ENCODE results near the gene PAQR7. TPM values are rescaled to one million over a fixed set of nuclear protein-coding genes. Genes with fewer than 3 reads are reported as not detected.
A peak's percentile ranks its signal among the peaks of the same experiment; 100 is the strongest.

Gene PAQR7
- total RNA-seq, 1 donor from 2014 or later, result 10.8 TPM

DNA sequence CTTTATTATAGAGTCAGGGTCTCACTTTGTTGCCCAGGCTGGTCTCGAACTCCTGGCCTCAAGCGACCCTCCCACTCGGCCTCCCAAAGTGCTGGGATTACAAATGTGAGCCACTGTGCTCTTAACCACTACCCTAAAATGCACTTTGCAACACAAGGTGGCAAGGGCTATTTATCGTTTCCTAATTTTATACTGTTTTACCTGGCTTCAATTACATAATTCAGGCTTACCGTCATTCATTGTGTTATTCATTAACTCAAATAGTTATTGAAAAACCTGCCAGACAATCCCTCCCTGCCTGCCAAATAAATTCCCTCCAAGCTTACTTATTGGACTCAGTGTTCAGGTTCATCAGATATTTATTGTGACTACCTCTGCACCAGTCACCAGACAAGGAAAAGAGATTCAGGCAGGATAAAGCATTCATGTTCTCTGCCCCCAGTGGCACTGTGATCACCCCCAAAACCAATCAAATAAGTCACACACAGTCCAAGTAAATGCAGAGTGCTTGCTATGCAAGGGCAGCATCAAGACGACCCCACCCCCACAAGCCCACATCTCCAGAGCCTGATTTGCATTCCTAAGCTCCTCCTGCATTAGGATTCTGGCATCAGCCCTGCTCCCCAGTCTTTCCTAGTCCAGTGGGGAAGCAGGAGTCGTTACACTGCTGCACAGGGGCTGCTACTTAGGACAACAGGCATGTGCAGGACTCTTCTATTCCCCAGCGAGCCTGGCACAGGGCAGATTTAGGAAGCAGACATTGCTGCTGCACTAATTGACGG lies 8.1 kb downstream of the PAQR7 start:
- Histone ChIP-seq H3K4me3 (no peak overlapping the region), H3K4me1 (peaks cover 16% of the 10 kb centered on the region), H3K27me3 (no peaks in the 10 kb centered on the region), H3K27ac (no peak overlapping the region), H3K36me3 (no peaks in the 10 kb centered on the region), H3K9me3 (no peaks in the 10 kb centered on the region)
- TF ChIP-seq, protein P1, sequence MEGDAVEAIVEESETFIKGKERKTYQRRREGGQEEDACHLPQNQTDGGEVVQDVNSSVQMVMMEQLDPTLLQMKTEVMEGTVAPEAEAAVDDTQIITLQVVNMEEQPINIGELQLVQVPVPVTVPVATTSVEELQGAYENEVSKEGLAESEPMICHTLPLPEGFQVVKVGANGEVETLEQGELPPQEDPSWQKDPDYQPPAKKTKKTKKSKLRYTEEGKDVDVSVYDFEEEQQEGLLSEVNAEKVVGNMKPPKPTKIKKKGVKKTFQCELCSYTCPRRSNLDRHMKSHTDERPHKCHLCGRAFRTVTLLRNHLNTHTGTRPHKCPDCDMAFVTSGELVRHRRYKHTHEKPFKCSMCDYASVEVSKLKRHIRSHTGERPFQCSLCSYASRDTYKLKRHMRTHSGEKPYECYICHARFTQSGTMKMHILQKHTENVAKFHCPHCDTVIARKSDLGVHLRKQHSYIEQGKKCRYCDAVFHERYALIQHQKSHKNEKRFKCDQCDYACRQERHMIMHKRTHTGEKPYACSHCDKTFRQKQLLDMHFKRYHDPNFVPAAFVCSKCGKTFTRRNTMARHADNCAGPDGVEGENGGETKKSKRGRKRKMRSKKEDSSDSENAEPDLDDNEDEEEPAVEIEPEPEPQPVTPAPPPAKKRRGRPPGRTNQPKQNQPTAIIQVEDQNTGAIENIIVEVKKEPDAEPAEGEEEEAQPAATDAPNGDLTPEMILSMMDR (IDR thresholded peaks at IDR 0.05), result no peak
- no peak for DNase-seq
- intact Hi-C loops (cut with DNase I), result no loop called here
- peak; percentile 40 for ATAC-seq

DNA sequence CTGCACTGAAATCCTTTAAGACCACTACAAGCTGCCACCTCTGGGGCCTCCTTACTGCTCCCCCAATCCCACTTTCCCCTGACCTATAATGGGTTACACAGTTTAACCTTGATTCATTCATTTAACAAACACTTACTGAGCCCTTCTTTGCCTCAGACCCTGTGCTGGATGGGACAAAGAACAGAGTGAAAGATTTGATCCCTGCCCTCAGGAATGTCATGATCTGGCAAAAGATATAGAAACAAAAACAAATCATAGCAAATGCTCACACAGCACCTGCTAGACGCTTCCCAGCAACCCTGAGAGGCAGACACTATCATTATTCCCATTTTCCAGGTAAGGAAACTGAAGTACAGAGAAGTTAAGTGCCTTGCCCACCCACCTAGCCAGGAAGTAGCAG lies 9.2 kb downstream of the PAQR7 start:
- intact Hi-C loops (cut with DNase I), result no loop called here
- ATAC-seq (no peak), DNase-seq (no peak)
- Histone ChIP-seq H3K36me3 (no peaks in the 10 kb centered on the region), H3K4me3 (no peak overlapping the region), H3K4me1 (peaks cover 4% of the 10 kb centered on the region), H3K9me3 (no peaks in the 10 kb centered on the region), H3K27me3 (no peaks in the 10 kb centered on the region), H3K27ac (no peak overlapping the region)
- TF ChIP-seq, protein P1 (IDR thresholded peaks at IDR 0.05), result no peak

DNA sequence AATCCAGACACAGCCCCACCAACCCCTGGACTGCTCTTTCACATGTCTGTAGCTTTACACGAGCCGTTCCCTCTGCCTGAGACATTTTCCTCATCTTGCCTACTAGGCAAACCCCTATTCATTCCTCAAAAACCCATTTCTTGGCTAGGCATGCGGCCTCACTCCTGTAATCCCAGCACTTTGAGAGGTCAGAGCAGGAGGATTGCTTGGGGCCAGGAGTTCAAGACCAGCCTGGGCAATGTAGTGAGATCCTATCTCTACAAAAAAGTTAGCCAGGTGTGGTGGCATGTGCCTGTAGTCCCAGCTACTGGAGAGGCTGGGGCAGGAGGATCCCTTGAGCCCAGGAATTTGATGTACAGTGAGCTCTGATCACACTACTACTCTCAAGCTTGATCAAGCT lies 11.1 kb downstream of the PAQR7 start:
- TF ChIP-seq, protein P1 (IDR thresholded peaks at IDR 0.05), result no peak
- H3K4me3 ChIP-seq, result no peak overlapping the region
- DNase-seq (no peak), ATAC-seq (no peak)
- no peaks in the 10 kb centered on the region for H3K9me3 ChIP-seq
- no peak overlapping the region for H3K27ac ChIP-seq
- H3K4me1 ChIP-seq, result no peaks in the 10 kb centered on the region
- H3K27me3 ChIP-seq, result no peaks in the 10 kb centered on the region
- intact Hi-C loops (cut with DNase I), result no loop called here
- H3K36me3 ChIP-seq, result no peaks in the 10 kb centered on the region

DNA sequence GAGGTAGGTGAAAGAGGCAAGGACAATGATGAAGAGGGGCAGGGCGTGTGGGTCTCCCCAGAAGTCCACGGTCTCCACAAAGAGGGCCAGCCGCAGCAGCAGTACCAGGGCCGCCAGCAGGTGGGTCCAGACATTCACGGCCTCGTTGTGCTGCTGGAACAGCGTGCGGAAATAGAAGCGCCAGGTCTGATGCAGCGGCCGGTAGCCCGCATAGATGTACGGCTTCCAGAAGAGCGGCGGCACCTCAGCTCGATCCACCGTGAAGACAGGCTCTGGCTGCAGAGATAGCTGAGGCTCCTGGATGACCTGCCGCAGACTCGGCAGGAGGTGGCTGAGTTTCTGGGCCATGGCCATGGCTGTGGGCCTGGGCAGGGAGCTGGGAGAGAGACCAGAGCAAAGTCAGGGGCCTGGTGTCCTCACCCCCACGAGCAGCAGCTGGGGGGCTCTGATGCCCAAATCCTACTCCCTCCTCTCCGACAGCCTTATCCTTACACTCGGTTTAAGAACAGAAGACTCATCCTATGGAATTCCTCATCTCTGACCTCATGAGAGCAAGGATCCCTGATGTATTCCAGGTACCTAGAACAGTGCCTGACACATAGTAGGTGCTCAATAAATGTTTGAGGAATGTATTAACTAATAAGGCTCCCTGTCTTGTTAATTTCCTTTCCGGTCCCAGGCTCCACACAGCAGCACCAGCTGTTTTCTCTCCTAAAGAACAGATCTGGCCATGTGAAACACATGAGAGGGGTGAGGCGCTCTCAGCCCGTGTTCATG lies 11.8 kb downstream of the PAQR7 start:
- intact Hi-C loops (cut with DNase I), result no loop called here
- no peaks in the 10 kb centered on the region for H3K27me3 ChIP-seq
- no peaks in the 10 kb centered on the region for H3K9me3 ChIP-seq
- TF ChIP-seq, protein P1 (IDR thresholded peaks at IDR 0.05), result no peak
- no peak for ATAC-seq
- DNase-seq, result no peak
- H3K27ac ChIP-seq, result no peak overlapping the region
- H3K4me1 ChIP-seq, result peaks cover 5% of the 10 kb centered on the region
- H3K36me3 ChIP-seq, result no peaks in the 10 kb centered on the region
- H3K4me3 ChIP-seq, result no peak overlapping the region

DNA sequence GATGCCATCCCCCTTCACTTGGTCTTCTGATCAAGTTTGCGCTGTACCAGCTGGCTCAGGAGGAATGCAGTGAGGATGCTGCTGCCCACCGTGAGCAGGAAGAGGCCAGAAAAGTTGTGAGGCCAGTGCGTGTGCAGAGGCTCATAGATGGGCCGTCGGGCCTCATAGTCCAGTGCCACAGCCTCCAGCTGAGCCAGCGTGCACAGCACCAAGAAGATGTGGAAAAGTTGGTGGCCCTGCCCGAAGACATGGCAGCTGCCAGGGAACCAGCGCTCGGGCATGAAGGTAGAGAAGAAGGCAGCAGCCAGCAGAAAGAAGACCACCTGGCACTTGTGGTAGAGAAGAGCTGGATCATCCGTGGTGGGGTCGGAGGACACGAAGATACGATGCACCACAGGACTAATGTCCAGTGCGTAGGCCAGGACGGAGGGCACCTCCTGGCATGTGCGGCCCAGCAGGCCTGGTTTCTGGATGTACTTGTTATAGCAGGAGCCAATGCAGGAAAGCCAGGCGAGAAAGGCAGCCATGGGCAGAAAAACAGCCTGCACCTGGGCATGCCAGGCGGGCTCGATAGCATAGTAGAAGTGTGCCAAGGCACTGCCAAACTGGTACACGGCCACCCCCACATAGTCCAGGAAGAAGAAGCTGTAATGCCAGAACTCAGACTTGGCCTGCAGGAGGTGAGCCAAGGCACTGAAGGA lies 12.6 kb downstream of the PAQR7 start:
- H3K27me3 ChIP-seq, result no peaks in the 10 kb centered on the region
- peaks cover 5% of the 10 kb centered on the region for H3K4me1 ChIP-seq
- H3K4me3 ChIP-seq, result no peak overlapping the region
- no peak for ATAC-seq
- H3K27ac ChIP-seq, result no peak overlapping the region
- no peaks in the 10 kb centered on the region for H3K36me3 ChIP-seq
- H3K9me3 ChIP-seq, result no peaks in the 10 kb centered on the region
- DNase-seq, result no peak
- intact Hi-C loops (cut with DNase I), result no loop called here
- TF ChIP-seq, protein P1 (IDR thresholded peaks at IDR 0.05), result no peak

Data from upper lobe of right lung (tissue), 1 donor.